HAP-1 (cell line): ENCODE results near the gene OTOF.

Experiments
- DNase-seq, 2 experiments: peaks; one replicate each; pipeline ENCODE4 v3.0.0-alpha.2; 2016 to 2020; ENCODE audit warnings: low spot score in 2 of 2
- H3K27me3 ChIP-seq: fragments of 250-450 bp; sonication (Bioruptor Pico); 2 replicates; pipeline ENCODE4 v1.5.1; 2020; ENCODE audit warnings: low read depth, mild to moderate bottlenecking, moderate library complexity
- H3K36me3 ChIP-seq: fragments of 250-450 bp; sonication (Bioruptor Pico); replicated peaks from 2 replicates; pipeline ENCODE4 v1.5.1; 2020; ENCODE audit warnings: mild to moderate bottlenecking
- H3K4me1 ChIP-seq: fragments of 250-450 bp; sonication (Bioruptor Pico); 2 replicates; pipeline ENCODE4 v1.5.1; 2020; ENCODE audit warnings: mild to moderate bottlenecking
- H3K4me3 ChIP-seq: fragments of 250-450 bp; sonication (Bioruptor Pico); 2 replicates; pipeline ENCODE4 v1.5.1; 2020; ENCODE audit warnings: mild to moderate bottlenecking, moderate library complexity
- H3K9me3 ChIP-seq: fragments of 250-450 bp; sonication (Bioruptor Pico); 2 replicates; pipeline ENCODE4 v1.5.1; 2020; ENCODE audit warnings: mild to moderate bottlenecking, moderate library complexity
- in situ Hi-C: fragments of 300-500 bp; cut with MboI; formaldehyde crosslinking; loops from 3 replicates; pipeline ENCODE4 v1.14.3; 2020; ENCODE audit warnings: low sequenced_read_pairs, inconsistent platforms, mixed read lengths

OTOF gene

DNA sequence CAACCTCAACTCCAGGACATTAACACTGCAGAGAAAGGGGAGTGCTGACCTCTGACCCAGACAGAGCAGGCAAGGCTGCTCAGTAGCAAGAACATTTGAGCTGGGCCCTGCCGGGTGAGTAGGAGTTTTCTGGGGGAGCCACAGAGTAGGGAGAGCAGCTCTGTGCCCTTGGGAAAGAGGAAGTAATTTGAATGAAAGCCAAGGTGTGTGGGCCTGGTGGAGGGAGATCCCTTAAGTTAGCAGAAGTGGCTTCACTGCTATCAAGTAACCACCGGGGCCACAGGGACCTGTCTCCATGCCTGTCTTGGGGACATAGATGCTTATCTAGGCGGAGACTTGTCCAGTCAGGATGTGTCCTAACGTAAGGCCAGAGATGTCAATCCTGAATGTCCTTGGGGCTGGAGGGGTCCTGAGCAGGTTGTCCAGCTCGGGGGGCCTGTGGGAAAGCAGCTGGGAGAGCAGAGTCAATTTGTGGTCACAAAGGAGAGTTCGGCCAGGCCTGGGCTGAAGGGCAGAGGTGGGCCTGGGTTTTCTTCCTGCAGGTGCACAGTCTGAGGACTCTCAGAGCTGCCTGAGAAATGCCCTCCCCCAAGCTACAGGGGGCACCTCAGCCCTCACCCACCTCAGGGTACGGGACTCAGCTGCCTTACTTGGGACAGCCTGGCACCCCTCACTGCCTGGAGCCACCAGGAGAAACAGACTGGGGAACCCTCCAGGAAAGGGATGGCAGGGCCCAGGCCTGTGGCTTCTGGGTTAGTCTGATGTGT is 15.0 kb upstream of the OTOF start:
- no peak overlapping the region for H3K4me3 ChIP-seq
- in situ Hi-C loops: no loop called here
- H3K27me3 ChIP-seq: 0 out of 2 replicates have a peak, but pooled peaks cover 3% of the 10 kb centered on the region
- no peaks in the 10 kb centered on the region for H3K36me3 ChIP-seq
- no peaks in the 10 kb centered on the region for H3K4me1 ChIP-seq
- DNase-seq: no peak
- H3K9me3 ChIP-seq: no peaks in the 10 kb centered on the region

DNA sequence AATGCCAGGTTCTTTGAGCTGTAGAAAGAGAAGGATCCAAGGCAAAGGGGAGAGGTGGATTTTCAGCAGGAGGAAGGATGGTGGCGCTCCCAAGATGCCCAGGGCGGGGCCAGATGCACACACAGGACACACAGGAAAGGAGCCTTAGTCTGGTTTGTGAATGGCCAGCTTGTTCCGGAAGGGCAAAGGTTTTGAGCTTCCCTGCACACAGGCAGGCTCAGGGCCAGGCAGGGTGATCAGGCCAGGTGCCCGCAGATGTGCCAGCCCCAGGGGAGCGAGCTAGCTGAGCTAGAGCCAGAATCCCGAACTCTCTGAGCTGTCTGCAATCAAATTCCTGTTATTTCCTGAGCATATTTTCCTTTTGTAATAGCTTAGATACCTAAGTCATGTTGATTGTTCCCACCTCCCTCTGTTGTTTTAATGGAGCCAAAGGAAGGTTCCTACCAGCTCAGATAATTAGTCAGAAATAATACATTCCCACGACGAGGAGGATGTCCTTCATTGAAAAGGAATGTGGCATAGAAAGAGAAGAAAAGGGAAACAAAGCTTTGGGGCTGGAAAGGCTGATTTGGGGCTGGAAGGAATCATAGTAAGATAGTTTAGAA is 13.7 kb upstream of the OTOF start:
- no peak overlapping the region for H3K4me3 ChIP-seq
- no peaks in the 10 kb centered on the region for H3K4me1 ChIP-seq
- H3K9me3 ChIP-seq: no peaks in the 10 kb centered on the region
- DNase-seq: no peak
- H3K27me3 ChIP-seq: no peaks in the 10 kb centered on the region
- no peaks in the 10 kb centered on the region for H3K36me3 ChIP-seq
- in situ Hi-C loops: no loop called here

DNA sequence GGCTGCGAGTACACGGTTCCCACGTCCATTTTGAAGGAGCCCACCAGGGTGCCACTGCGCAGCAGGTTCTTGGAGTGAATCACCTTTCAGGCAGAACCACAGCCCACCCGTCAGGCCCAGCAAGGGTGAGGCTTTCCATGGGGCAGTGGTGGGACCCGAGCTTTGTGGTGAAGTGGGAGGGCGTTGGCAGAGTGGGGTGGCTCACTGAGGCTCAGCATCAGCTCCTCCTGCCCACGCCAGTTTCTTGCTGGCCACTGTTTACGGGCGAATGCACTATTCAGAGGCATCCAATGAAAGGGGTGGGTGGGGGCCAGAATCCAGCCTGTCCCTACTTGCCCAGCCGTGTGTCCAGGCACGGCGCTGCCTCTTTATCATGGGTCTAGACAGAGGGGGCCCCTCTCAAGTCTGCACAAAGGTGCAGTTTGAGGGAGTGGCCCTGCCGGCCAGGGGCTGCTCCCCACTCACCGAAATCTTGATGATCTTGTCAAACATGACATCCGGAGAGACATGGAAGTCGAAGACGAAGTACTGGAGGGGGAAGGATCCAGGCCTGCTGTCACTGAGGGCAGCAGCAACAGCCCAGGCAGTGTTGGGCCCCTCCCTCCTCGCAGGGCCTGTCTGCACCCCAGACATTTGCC is 11.4 kb upstream of the OTOF start:
- no peaks in the 10 kb centered on the region for H3K36me3 ChIP-seq
- no peaks in the 10 kb centered on the region for H3K9me3 ChIP-seq
- H3K4me1 ChIP-seq: no peaks in the 10 kb centered on the region
- H3K4me3 ChIP-seq: no peak overlapping the region
- no peak for DNase-seq
- no peaks in the 10 kb centered on the region for H3K27me3 ChIP-seq
- in situ Hi-C loops: no loop called here

DNA sequence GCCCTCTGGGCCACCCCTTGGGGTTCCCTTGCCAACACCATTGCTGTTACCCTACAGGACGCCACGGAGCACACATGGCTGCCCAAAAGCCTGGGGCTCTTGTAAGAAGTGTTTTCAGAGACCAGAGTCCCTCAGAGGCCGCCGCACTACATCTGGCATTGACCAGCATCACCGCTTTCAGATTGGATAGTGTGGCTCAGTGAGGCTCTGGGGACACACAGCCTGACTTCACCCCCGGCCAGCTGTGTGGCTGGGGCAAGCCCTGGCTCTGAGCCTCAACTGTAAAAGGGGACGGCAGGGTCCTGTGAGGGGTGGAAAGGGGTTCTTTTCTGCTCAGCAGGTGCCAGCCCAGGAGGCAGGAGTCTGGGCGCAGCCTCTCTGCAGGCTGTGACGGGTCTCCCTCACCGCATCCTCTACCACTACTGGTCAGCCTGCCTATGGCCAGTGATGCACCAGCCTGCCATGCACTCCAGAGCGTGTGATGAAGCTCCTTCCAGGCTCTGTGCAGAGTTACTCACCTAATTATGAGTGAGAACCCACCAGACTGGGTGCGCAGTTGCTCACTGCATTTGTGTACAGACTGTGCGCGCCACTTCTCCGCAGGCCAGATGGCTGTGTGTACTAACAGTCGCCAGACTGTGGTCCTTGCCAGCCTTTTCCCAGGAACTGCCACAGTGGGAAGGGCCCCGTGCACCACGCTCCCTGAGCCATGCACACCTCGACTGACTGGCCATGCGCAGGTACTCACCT is 10.7 kb upstream of the OTOF start:
- H3K9me3 ChIP-seq: no peaks in the 10 kb centered on the region
- H3K36me3 ChIP-seq: no peaks in the 10 kb centered on the region
- H3K4me3 ChIP-seq: no peak overlapping the region
- in situ Hi-C loops: no loop called here
- H3K4me1 ChIP-seq: no peaks in the 10 kb centered on the region
- H3K27me3 ChIP-seq: no peaks in the 10 kb centered on the region
- no peak for DNase-seq

DNA sequence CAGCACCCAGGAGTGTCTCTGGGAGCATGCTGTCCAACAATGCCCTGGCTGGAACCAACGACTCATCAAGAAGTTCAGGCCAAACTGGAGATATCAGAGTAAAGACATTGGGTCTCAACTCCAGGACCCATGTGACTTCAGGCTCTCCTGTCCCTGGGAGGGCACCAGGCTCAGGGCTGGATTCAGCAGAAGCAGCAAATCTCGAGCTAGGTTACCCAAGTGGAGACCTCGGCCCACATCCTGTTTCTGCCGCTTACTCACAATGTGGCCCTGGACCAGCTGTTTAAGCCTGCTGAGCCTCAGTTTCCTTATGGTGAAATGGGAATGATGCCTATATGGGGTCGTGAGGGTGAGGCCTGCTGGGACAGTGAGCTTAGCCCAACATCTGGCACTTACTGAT is 9.3 kb upstream of the OTOF start:
- in situ Hi-C loops: no loop called here

DNA sequence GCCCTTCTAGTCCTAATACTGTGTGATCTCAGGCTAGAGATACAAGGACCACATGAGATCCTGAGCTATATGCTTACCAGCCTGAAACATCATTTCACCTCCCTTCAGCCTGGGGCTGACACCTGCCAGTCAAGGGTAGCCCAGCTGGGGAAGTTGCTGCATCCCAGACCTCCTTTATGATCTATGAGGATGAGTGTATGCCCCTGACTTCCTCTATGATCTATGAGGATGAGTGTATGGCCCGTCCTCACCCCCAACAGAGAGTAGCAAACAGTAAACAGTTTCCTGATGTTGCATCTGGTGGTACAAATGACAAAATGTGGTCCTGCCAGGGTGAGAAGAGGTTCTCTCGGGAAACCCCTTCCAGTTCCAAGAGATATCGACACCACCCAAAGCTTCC is 8.9 kb upstream of the OTOF start:
- no peak overlapping the region for H3K4me3 ChIP-seq
- H3K9me3 ChIP-seq: no peaks in the 10 kb centered on the region
- DNase-seq: no peak
- H3K4me1 ChIP-seq: no peaks in the 10 kb centered on the region
- in situ Hi-C loops: no loop called here
- no peaks in the 10 kb centered on the region for H3K36me3 ChIP-seq
- H3K27me3 ChIP-seq: no peaks in the 10 kb centered on the region

More for the DNA sequence above, 9.3 kb upstream of the OTOF start:
- H3K27me3 ChIP-seq: no peaks in the 10 kb centered on the region
- no peaks in the 10 kb centered on the region for H3K9me3 ChIP-seq
- no peak for DNase-seq
- no peak overlapping the region for H3K4me3 ChIP-seq
- H3K4me1 ChIP-seq: no peaks in the 10 kb centered on the region
- H3K36me3 ChIP-seq: no peaks in the 10 kb centered on the region

DNA sequence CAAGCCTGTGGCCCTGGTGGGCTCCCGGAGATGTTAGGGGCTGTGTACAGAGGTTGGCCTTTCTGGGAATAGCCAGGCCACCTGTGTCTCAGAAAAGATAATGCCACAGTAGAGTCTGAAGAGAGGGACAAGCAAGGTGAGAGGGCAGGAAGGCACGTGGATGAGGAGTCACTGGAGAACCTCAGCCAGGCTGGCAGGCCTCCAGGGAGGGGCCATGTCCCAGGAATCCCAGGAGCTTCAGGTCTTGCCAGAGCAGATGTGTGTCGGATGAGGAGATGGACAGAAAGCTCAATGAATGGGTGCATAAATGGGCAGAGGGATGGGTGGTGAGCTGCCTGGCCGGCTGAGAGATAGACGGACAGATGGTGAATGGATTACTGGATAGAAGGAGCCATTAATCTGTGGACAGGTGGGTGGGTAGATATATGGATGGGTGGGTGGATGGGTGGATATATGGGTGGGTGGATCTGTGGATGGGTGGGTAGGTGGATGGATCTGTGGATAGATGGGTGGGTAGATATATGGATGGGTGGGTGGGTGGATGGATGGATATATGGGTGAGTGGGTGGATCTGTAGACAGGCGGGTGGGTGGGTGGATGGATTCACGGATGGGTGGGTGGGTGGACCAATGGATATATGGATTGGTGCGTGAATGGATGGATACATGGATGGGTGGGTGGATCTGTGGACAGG is 7.9 kb upstream of the OTOF start:
- Histone ChIP-seq H3K4me1 (no peaks in the 10 kb centered on the region), H3K36me3 (no peaks in the 10 kb centered on the region), H3K27me3 (no peaks in the 10 kb centered on the region), H3K4me3 (no peak overlapping the region), H3K9me3 (no peaks in the 10 kb centered on the region)
- DNase-seq: no peak
- in situ Hi-C loops: no loop called here

DNA sequence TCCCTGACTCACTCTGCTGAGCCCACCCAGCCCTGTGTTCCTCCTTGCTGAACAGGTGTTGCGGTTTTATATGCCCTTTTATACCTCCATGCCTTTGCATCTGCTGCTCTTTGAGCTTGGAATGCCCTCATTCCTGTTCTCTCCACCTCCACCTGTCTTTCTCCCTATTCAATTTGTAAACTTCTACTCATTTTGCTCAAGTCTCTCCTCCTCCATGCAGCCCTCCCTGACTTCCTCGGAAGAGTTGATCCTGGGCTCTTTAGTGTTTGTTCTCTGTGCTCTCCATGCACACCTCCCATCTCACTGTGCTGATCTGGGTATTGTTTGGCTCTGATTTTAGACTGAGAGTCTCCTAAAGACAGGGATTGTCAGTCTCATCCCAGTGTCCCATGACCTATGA is 7.2 kb upstream of the OTOF start:
- Histone ChIP-seq H3K4me1 (no peaks in the 10 kb centered on the region), H3K36me3 (no peaks in the 10 kb centered on the region), H3K9me3 (no peaks in the 10 kb centered on the region), H3K4me3 (no peak overlapping the region), H3K27me3 (no peaks in the 10 kb centered on the region)
- no peak for DNase-seq
- in situ Hi-C loops: no loop called here

DNA sequence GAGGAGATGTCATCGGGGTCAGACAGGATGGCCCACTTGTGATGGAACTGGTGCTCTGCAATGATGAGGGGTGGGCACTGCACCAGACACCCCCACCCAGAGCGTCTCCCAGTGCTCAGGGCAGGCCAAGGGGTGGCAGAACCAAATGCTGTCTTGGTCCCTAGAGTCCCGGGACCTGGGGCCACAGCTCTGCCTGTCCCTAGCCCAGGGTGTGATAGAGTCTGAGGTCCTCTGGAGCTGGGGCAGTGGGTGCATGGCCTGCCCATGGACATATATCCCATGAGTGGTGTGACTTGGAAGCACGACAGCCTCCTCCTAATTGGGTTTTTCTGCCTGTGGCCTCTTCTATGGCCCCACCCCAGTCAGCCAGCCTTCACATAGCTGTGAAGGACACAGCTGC is 6.7 kb upstream of the OTOF start:
- H3K4me3 ChIP-seq: no peak overlapping the region
- DNase-seq: no peak
- no peaks in the 10 kb centered on the region for H3K36me3 ChIP-seq
- H3K9me3 ChIP-seq: no peaks in the 10 kb centered on the region
- no peaks in the 10 kb centered on the region for H3K4me1 ChIP-seq
- in situ Hi-C loops: no loop called here
- H3K27me3 ChIP-seq: no peaks in the 10 kb centered on the region

DNA sequence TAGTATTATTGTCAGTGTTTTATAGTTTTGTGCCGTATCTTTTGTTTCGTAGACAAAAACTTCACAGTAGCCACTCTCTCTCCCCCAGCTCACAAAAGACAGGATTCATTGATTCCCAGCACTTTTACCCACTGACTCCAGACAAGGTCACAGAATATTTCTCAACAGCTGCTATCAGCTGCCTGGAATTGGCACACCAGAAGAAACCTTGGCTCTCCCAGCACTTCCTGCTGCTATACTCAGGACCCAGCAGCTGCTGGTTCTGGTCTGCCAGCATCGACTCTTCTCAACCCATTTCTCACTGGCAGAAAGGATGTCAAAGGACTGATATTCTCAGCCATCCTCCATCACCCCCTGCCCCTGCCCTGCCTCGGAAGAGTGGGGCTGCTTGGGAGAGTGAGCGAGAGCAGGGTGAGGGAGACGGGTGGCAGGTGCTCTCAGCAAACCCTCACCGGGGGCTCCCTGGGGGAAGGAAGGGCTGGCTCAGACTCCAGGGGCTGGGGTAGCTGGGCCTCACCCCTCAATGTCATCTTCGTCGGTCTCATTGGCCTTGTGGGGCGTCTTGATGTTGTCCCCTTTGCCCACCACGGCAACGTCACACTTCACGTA is 6.1 kb upstream of the OTOF start:
- no peak overlapping the region for H3K4me3 ChIP-seq
- in situ Hi-C loops: no loop called here
- H3K27me3 ChIP-seq: no peaks in the 10 kb centered on the region
- no peaks in the 10 kb centered on the region for H3K9me3 ChIP-seq
- no peaks in the 10 kb centered on the region for H3K4me1 ChIP-seq
- H3K36me3 ChIP-seq: no peaks in the 10 kb centered on the region
- no peak for DNase-seq

DNA sequence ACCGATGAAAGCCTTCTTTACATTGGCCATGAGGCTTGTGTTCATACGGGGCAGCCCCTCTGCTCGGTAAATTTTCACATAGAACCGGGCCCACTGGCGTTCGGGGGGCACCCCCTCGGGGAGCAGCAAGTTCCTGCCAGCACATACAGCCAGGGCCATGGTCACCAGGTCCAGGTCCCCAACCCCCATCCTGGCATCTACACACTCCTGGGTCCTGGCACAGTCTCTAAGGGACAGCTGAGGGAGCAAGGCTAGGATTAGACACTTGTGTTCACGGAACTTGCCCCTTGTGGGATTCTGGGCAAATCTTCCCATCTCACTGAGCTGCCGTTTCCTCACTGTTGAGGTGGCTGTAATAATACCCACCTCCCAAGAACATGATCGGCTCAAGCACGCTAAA is 5.6 kb upstream of the OTOF start:
- H3K4me3 ChIP-seq: no peak overlapping the region
- H3K9me3 ChIP-seq: no peaks in the 10 kb centered on the region
- no peak for DNase-seq
- no peaks in the 10 kb centered on the region for H3K4me1 ChIP-seq
- in situ Hi-C loops: no loop called here
- H3K36me3 ChIP-seq: no peaks in the 10 kb centered on the region
- H3K27me3 ChIP-seq: no peaks in the 10 kb centered on the region

DNA sequence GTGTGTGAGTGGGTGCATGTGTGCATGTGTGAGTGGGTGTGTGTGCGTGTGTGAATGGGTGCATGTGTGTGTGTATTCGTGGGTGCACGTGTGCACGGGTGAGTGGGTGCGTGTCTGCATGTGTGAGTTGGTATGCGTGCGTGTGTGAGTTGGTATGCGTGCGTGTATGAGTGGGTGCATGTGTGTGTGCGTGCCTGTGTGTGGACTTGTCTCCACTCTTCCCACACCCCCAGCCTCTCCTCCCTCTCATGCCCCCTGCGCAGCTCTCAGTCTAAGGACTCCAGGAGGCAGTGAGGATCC is 5.1 kb upstream of the OTOF start:
- H3K27me3 ChIP-seq: no peaks in the 10 kb centered on the region
- DNase-seq: no peak
- in situ Hi-C loops: no loop called here

DNA sequence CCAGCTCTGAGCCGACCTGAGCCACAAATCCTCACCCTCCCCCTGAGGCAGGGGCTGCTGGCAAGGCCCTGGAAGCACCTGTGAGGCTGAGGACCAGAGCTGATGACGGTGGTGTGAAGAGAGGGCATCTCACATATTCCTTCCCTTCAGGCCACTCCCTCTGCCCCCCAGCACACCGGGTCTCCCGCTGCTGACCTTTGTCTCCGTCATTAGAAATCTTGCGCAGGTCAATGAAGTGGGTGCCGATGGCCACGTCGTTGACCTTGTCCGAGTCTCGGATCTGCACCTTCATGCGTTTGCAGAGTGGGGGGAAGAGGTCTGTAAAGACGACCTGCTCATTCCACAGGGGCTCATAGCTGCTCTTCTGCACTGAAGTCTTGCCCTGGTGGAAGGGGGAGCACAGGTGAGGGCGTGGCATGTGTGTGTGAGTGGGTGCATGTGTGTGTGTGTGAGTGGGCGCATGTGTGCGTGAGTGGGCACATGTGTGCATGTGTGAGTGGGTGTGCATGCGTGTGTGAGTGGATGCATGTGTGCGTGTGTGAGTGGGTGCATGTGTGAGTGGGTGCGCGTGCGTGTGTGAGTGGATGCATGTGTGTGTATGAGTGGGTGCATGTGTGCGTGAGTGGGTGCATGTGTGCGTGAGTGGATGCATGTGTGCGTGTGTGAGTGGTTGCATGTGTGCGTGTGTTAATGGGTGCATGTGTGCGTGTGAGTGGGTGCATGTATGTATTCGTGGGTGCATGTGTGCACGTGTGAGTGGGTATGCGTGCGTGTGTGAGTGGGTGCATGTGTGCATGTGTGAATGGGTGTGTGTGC is 4.5 kb upstream of the OTOF start:
- in situ Hi-C loops: no loop called here
- no peaks in the 10 kb centered on the region for H3K4me1 ChIP-seq

More for the DNA sequence above, 5.1 kb upstream of the OTOF start:
- H3K4me1 ChIP-seq: no peaks in the 10 kb centered on the region
- H3K36me3 ChIP-seq: no peaks in the 10 kb centered on the region
- no peak overlapping the region for H3K4me3 ChIP-seq
- no peaks in the 10 kb centered on the region for H3K9me3 ChIP-seq

More for the DNA sequence above, 4.5 kb upstream of the OTOF start:
- no peaks in the 10 kb centered on the region for H3K27me3 ChIP-seq
- H3K4me3 ChIP-seq: no peak overlapping the region
- H3K9me3 ChIP-seq: no peaks in the 10 kb centered on the region
- DNase-seq: no peak
- H3K36me3 ChIP-seq: no peaks in the 10 kb centered on the region
